ENCODE data around the gene LIME1. TPM values are rescaled to one million over a fixed set of nuclear protein-coding genes. Genes with fewer than 3 reads are reported as not detected.

LIME1 gene
- total and polyA plus RNA-seq, 4 experiments from 2014 or later, result 162 to 324 (median 233) TPM

- intact Hi-C loops (cut with micrococcal nuclease), result no loop called here
- ChIA-PET CTCF (ENCODE audit: partially characterized antibody) (no interaction called here), POLR2A (ENCODE audit: partially characterized antibody) (interaction anchor here (0.7 to 1.5 kb wide), 3 partner anchors 26 to 60 kb away, joined by 3 to 4 read pairs (median 3); no protein-coding TSS in a partner anchor)
- Mint-ChIP-seq H3K27ac (peak overlapping the region in 1 of 7 donors; percentile 35), H3K9me3 (peaks cover 0 to 3% (median 0%) of the 10 kb centered on the region in 8 donors), H3K4me1 (peaks cover 6 to 17% (median 11%) of the 10 kb centered on the region in 4 donors), H3K4me3 (no peak overlapping the region), H3K36me3 (peaks cover 0 to 2% of the 10 kb centered on the region in 2 donors), H3K27me3 (no peaks in the 10 kb centered on the region)
- Histone ChIP-seq H3K4me3 (ENCODE audit: low read length in 2 of 2) (no peak overlapping the region), H3K36me3 (ENCODE audit: insufficient read depth, low read length) (no peaks in the 10 kb centered on the region), H3K27me3 (ENCODE audit: insufficient read depth, low read length) (no peaks in the 10 kb centered on the region), H3K9me3 (ENCODE audit: control insufficient read depth in 1 of 2, low read length in 2 of 2) (no peaks in the 10 kb centered on the region), H3K27ac (ENCODE audit: low read depth, low read length) (no peak overlapping the region), H3K4me1 (ENCODE audit: insufficient read depth, low read length) (peaks cover 33% of the 10 kb centered on the region)
- DNase-seq, result no peak
Observed at GRCh38 chr20:63694584-63695423, 41.7 kb upstream of the LIME1 start.

GRCh38 chr20:63695424-63696305 is 40.8 kb upstream of the LIME1 start:
- ChIA-PET POLR2A (ENCODE audit: partially characterized antibody) (interaction anchor here (0.7 to 3.6 kb wide), 5 partner anchors 11 to 61 kb away, joined by 3 to 26 read pairs (median 4); partner anchors contain the start of genes ARFRP1, LIME1 and ZGPAT), CTCF (ENCODE audit: partially characterized antibody) (interaction anchor here (0.7 kb wide), 1 partner anchor 90 kb away, joined by 4 read pairs; no protein-coding TSS in a partner anchor)
- H3K4me1 ChIP-seq (ENCODE audit: insufficient read depth, low read length), result peaks cover 36% of the 10 kb centered on the region

GRCh38 chr20:63696306-63696627 is 40.2 kb upstream of the LIME1 start:
- intact Hi-C loops (cut with micrococcal nuclease), result no loop called here
- POLR2A ChIA-PET (ENCODE audit: partially characterized antibody), result interaction anchor here (1.1 to 3.6 kb wide), 4 partner anchors 11 to 45 kb away, joined by 3 to 26 read pairs (median 11); partner anchors contain the start of genes ARFRP1, LIME1 and ZGPAT
- H3K27me3 Mint-ChIP-seq, result no peaks in the 10 kb centered on the region
- Histone ChIP-seq H3K9me3 (ENCODE audit: control insufficient read depth in 1 of 2, low read length in 2 of 2) (no peaks in the 10 kb centered on the region), H3K4me1 (ENCODE audit: insufficient read depth, low read length) (peaks cover 42% of the 10 kb centered on the region), H3K27ac (ENCODE audit: low read depth, low read length) (no peak overlapping the region), H3K36me3 (ENCODE audit: insufficient read depth, low read length) (no peaks in the 10 kb centered on the region), H3K4me3 (ENCODE audit: low read length in 2 of 2) (no peak overlapping the region), H3K27me3 (ENCODE audit: insufficient read depth, low read length) (no peaks in the 10 kb centered on the region)
- CTCF ChIA-PET (ENCODE audit: partially characterized antibody), result interaction anchor here (0.7 kb wide), 1 partner anchor 90 kb away, joined by 4 read pairs; no protein-coding TSS in a partner anchor
- H3K4me1 Mint-ChIP-seq, result peaks cover 7 to 24% (median 14%) of the 10 kb centered on the region in 4 donors
- H3K9me3 Mint-ChIP-seq, result peaks cover 0 to 3% (median 0%) of the 10 kb centered on the region in 8 donors
- peak overlapping the region in 3 of 7 donors; percentile 41 to 59 (median 42) for H3K27ac Mint-ChIP-seq
- H3K4me3 Mint-ChIP-seq, result peak overlapping the region in 1 of 8 donors; percentile 67
- H3K36me3 Mint-ChIP-seq, result peaks cover 0 to 2% of the 10 kb centered on the region in 2 donors
- peak in 2 of 5 donors; percentile 20 for DNase-seq

More at GRCh38 chr20:63695424-63696305, 40.8 kb upstream of the LIME1 start:
- Mint-ChIP-seq H3K4me1 (peaks cover 6 to 20% (median 12%) of the 10 kb centered on the region in 4 donors), H3K27ac (peak overlapping the region in 1 of 7 donors; percentile 41), H3K27me3 (no peaks in the 10 kb centered on the region), H3K4me3 (peak overlapping the region in 1 of 8 donors; percentile 36), H3K9me3 (peaks cover 0 to 3% (median 0%) of the 10 kb centered on the region in 8 donors), H3K36me3 (peaks cover 0 to 2% of the 10 kb centered on the region in 2 donors)
- Histone ChIP-seq H3K4me3 (ENCODE audit: low read length in 2 of 2) (no peak overlapping the region), H3K36me3 (ENCODE audit: insufficient read depth, low read length) (no peaks in the 10 kb centered on the region), H3K27ac (ENCODE audit: low read depth, low read length) (no peak overlapping the region), H3K27me3 (ENCODE audit: insufficient read depth, low read length) (no peaks in the 10 kb centered on the region), H3K9me3 (ENCODE audit: control insufficient read depth in 1 of 2, low read length in 2 of 2) (no peaks in the 10 kb centered on the region)
- intact Hi-C loops (cut with micrococcal nuclease), result no loop called here
- DNase-seq, result no peak

GRCh38 chr20:63696628-63697356 is 39.7 kb upstream of the LIME1 start, which contains the start of gene TNFRSF6B:
TNFRSF6B (plus strand) TSS chr20:63696652; CDS start chr20:63696768, 116 bp downstream.
- H3K4me1 ChIP-seq (ENCODE audit: insufficient read depth, low read length), result peaks cover 47% of the 10 kb centered on the region
- H3K4me3 ChIP-seq (ENCODE audit: low read length in 2 of 2), result no peak within 1 kb of the TSS
- Mint-ChIP-seq H3K27me3 (no peaks in the 10 kb centered on the region), H3K4me1 (peaks cover 5 to 27% (median 14%) of the 10 kb centered on the region in 4 donors), H3K9me3 (peaks cover 0 to 3% (median 0%) of the 10 kb centered on the region in 8 donors), H3K36me3 (peaks cover 0 to 2% of the 10 kb centered on the region in 2 donors), H3K27ac (peak within 1 kb of the TSS in 4 of 7 donors; percentile 41 to 74 (median 50)), H3K4me3 (peak within 1 kb of the TSS in 3 of 8 donors; percentile 31 to 67 (median 65))
- no peak within 1 kb of the TSS for H3K27ac ChIP-seq (ENCODE audit: low read depth, low read length)
- ChIA-PET CTCF (ENCODE audit: partially characterized antibody) (no interaction called here), POLR2A (ENCODE audit: partially characterized antibody) (interaction anchor here (0.8 to 3.6 kb wide), 9 partner anchors 8 to 283 kb away, joined by 3 to 26 read pairs (median 3); partner anchors contain the start of genes ARFRP1, LIME1, SAMD10 and ZGPAT)
- intact Hi-C loops (cut with micrococcal nuclease), result no loop called here
- H3K9me3 ChIP-seq (ENCODE audit: control insufficient read depth in 1 of 2, low read length in 2 of 2), result no peaks in the 10 kb centered on the region
- no peaks in the 10 kb centered on the region for H3K36me3 ChIP-seq (ENCODE audit: insufficient read depth, low read length)
- H3K27me3 ChIP-seq (ENCODE audit: insufficient read depth, low read length), result no peaks in the 10 kb centered on the region
- peak in 3 of 5 donors; percentile 19 to 30 (median 19) for DNase-seq

- H3K4me3 Mint-ChIP-seq, result peak overlapping the region in 3 of 8 donors; percentile 31 to 67 (median 65)
- ChIA-PET POLR2A (ENCODE audit: partially characterized antibody) (interaction anchor here (0.8 to 3.6 kb wide), 8 partner anchors 8 to 282 kb away, joined by 3 to 26 read pairs (median 4); partner anchors contain the start of genes ARFRP1, GMEB2, LIME1 and SAMD10), CTCF (ENCODE audit: partially characterized antibody) (no interaction called here)
- peaks cover 6 to 32% (median 17%) of the 10 kb centered on the region in 4 donors for H3K4me1 Mint-ChIP-seq
- H3K27me3 Mint-ChIP-seq, result no peaks in the 10 kb centered on the region
- no peaks in the 10 kb centered on the region for H3K36me3 ChIP-seq (ENCODE audit: insufficient read depth, low read length)
- H3K9me3 ChIP-seq (ENCODE audit: control insufficient read depth in 1 of 2, low read length in 2 of 2), result no peaks in the 10 kb centered on the region
- H3K27ac ChIP-seq (ENCODE audit: low read depth, low read length), result no peak overlapping the region
- H3K4me3 ChIP-seq (ENCODE audit: low read length in 2 of 2), result no peak overlapping the region
- no peak for DNase-seq
- intact Hi-C loops (cut with micrococcal nuclease), result no loop called here
- H3K9me3 Mint-ChIP-seq, result peaks cover 0 to 3% (median 0%) of the 10 kb centered on the region in 8 donors
- peaks cover 47% of the 10 kb centered on the region for H3K4me1 ChIP-seq (ENCODE audit: insufficient read depth, low read length)
- no peaks in the 10 kb centered on the region for H3K27me3 ChIP-seq (ENCODE audit: insufficient read depth, low read length)
- peaks cover 0 to 4% of the 10 kb centered on the region in 2 donors for H3K36me3 Mint-ChIP-seq
- H3K27ac Mint-ChIP-seq, result peak overlapping the region in 1 of 7 donors; percentile 74
Observed at GRCh38 chr20:63697357-63697867, 39.1 kb upstream of the LIME1 start.

All from CD4-positive, alpha-beta memory T cell (primary cell).